HG03432 (cell line): ENCODE measurements around the gene SREBF2.
"Not testable (repeated sequence)": the region's sequence is repeated elsewhere in the genome, so short reads cannot be mapped to it uniquely, and the experiment has no call there.

Experiments
- ATAC-seq: cut with Tn5 transposase; IDR thresholded peaks from one replicate; pipeline ENCODE4 v1.9.1; 2021; ENCODE audit warnings: mild to moderate bottlenecking, moderate library complexity; ENCODE audit not compliant: unreplicated experiment

Gene SREBF2

DNA sequence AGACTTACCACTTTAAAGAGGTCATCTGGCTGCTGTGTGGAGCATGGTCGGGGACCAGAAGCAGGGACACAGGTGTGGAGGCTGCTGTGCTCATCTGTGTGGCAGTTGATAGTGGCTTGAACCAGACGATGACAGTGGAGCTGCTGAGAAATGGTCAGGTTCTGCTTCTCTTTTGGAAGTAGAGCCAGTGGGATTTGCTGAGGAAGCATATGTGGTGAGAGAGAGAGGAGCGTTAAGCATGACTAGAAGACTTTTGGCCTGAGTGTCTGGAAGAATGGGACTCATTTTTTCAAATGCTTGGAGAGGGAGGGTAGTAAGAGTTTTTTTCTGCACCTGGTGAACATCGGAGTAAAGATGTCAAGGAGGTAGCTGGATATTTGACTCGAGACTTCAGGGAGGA is 12.5 kb upstream of the SREBF2 start:
- ATAC-seq = no peak

DNA sequence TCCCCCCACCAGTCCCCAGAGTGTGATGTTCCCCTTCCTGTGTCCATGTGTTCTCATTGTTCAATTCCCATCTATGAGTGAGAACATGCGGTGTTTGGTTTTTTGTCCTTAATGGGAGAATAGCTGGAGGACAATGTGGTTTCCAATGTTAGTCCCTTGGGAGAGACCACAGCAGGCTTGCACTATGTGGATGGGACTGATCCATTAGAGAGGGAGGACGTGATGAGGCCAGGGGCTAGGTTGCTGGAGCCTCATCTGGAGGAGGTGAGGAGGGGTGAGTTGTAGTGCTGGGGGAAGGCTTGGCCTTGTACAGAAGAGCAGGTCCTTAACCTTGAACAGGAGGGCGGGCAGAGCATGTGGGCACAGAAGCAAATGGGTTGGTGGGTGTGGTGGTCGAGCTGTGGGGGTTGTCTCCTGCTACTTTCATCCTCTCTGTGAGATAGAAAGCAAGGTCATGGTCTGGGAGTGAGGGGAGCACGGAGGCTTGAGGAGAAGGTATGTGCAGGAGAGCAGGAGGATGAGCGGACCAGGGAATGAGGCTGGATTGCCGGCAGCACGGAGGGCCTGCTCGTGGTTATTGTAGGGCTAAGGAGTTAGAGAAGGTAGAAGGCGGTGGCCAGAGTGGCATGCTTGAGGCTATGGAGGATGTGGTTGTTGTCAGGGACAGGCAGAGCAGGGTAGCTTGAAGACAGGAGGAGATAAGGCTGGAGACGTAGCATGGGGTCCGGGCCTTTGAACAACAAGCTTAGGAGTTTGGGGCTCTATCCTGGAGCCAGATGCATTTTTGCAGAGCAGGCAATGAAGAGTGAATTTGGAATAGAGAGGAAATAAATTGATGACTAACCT is 11.2 kb upstream of the SREBF2 start:
- ATAC-seq = no peak

DNA sequence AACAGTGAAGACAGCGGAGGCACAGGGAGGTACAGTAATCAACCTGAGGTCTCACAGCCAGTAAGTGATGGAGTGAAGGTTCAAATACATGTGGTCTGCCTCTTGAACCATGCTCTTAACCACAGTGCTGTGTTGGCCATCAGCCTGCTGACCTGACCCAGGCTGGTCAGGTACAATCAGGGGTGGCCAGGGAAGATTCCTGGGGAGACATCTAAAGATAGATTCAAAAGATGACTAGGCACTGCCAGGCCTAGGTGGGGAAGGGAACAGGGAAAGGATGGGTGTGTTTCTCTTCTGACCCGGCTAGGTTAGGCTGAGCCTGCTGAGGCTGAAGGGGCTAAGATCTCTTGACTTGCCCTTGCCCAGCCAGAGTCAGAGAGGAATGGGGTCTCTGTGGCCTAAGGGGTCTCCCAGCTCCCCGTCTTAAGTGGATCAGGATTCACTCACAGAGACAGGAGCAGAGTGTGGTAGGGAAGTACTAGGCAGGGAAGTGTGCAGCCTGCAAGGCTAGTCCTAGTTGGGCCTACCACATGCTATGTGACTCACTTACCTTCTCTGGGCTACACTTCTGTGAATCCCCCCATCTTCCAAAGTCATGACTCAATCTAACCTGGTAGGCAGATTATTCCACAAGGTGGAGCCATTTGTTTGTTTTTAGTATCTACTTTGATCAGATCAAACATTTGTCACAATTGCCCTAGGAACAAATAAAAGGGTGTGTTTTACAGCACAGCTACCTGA is 10.4 kb upstream of the SREBF2 start:
- ATAC-seq = no peak

DNA sequence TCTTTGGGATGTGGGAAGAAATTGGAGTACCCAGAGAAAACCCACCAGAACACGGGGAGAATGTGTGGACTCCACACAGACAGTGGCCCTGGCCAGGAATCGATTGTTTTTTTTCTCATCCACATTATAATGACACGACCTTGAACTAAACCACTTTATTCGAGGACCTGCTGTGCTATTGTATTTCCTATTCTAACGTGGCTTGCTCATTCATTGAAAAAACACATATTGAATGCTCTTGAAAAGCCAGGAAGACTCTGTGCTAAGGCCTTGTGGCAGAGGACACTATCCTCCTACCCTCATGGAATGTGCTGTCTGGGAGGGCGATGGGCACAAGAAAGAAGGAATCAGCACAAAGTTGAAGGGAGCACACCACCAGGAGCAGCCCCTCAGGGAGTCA is 9.1 kb upstream of the SREBF2 start:
- ATAC-seq = no peak

DNA sequence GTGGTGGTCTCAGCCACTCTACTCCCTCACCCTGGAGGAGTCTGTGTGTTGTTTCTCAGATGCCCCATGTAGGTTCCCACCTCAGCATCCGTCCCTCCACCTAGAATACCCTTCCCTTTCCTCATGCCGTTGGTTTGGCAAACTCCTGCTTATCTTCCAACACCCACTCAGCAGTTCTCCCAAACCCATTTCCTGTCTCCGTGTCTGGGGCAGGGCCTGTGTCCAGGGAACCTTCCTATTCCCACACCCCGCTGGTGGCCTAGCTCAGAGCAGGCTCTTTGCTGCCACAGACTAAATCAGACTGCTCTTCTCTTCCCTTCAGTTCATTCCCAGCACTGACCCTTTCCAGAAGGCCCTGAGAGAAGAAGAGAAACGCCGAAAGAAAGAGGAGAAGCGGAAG is 7.5 kb upstream of the SREBF2 start:
- ATAC-seq = no peak

DNA sequence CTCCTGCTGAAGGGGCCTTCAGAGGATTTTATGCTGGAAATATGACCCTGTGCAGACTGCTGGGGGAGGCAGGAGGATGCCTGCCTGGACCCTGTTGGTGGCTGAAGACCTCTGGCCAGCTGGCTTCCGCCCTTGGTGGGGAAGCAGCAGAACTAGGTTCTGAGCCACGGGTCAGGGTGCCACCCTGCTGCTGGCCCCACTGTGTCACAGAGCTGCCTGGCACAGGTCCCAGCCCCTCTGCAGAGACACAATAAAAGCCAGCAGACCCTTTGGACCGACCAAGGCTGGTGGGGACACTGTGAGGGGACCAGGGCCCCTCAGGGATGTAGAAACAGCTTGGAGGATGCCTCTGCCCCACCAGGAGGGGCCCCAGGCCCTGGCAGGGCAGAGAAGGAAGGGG is 6.9 kb upstream of the SREBF2 start:
- ATAC-seq = no peak

DNA sequence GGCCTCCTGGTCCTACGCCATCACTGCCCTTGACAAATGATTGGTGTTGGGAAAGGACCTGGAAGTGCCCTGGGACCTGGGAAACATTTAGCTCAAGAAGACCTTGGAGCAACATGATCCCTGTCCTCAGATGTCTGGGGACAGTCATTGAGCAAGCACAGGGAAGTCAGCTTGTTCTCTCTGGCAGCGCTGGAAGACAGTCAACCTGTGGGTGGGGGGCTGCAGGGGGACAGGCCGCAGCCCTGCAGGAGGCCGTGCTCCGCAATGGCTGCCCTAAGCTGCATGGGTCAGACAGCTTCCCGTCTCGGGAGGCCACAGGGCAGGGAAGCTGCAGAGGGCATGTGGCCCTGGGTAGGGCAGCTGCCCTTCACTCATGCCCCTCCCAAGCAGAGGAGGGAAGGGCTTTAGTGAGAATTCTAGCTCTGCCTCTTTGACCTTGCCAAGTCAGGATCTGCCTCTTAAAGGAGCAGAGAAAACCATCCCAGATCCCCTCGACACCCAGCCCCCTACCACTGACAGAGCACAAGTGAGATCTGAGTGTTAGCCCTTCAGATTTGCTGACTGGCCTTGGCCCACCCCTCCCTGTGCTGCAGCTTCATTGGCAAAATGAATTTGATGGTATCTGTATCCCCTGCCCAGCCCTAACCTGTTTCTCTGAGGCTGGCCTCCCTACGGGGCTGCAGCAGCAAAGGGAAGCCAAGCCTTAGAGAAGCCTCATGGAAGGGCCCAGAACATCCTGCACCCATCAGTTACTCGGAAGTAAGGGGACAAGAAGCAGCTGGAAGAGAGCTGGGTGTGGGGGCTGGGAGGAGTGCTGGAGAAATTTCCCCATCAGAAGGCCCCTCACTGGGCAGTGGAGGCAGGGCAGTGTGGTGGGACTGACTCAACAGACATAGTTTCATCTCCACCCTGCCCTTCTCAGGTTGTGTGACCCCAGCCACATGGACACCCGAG is 6.2 kb upstream of the SREBF2 start:
- ATAC-seq = no peak

DNA sequence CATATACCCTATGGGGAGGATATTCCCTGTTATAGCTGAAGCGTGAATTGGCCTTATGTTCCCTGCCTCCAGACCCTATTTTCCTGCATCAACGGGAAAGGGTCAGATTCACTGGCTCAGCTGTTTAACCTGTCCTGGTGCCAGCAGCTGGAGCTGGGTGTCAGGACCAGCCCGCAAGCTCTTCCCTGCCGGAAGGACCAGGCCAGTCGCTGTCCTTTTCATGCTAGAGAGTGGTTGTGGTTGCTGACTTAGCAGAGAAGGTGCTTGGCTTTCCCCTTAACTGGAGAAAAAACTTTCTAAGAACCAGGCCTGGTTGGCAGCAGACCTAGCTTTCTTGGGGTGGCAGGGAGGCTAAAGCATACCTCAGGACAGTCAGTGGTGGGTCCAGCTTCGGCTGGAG is 5.2 kb upstream of the SREBF2 start:
- ATAC-seq = no peak

DNA sequence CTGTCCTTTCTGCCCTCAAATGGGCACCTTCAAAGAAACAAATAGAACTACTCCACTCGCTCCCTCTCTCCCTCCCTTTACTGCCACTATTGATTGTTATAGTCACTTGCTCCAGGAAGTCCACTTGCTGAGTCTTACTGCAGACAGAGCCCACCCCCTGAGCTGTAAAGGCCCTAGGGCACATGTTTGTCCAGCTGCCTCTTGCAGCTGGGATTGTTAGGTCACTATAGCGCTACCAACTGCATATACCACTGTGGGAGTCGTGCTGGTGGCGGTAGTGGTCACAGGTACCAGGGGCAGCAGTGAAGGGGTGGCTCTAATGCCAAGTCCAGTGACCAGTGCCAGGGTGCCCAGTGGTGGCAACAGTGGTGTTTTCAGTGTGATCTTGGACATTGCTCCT is 4.4 kb upstream of the SREBF2 start:
- no peak for ATAC-seq

DNA sequence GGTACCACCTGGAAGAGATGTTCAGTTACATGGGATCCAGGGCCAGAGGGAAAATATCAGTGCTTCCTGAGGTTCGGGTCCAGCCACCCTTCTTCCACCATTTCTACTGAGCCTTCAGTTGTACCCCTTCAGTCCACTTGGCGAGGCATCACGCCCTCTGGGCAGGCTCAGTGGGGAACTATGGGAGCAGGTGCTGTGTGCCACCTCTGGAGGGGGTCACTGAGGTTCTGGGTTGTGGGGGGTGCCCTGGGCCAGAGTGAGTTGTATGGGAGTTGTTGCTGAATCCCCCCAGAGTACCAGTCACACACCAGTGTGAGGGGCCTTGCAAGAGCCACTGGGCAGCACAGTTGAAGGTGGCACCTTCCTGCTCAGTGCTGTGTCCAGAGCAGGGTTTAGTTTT is 2.7 kb upstream of the SREBF2 start:
- ATAC-seq = no peak

DNA sequence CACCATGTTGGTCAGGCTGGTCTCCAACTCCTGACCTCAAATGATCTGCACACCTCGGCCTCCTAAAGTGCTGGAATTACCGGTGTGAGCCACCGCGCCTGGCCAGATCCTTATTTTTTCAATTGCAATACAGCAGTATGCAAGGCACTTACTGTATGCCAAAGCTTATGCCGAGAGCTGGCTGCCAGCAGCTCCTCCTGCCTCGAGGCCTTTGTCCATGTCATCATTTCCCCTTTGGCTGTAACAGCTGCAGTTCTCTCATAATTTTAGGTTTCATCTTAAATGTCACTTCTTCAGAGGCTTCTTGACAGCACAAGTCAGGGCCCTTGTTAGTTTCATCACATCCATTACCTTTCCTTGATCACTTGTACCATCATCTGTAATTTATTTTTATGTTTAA is 1.5 kb upstream of the SREBF2 start:
- ATAC-seq = no peak

DNA sequence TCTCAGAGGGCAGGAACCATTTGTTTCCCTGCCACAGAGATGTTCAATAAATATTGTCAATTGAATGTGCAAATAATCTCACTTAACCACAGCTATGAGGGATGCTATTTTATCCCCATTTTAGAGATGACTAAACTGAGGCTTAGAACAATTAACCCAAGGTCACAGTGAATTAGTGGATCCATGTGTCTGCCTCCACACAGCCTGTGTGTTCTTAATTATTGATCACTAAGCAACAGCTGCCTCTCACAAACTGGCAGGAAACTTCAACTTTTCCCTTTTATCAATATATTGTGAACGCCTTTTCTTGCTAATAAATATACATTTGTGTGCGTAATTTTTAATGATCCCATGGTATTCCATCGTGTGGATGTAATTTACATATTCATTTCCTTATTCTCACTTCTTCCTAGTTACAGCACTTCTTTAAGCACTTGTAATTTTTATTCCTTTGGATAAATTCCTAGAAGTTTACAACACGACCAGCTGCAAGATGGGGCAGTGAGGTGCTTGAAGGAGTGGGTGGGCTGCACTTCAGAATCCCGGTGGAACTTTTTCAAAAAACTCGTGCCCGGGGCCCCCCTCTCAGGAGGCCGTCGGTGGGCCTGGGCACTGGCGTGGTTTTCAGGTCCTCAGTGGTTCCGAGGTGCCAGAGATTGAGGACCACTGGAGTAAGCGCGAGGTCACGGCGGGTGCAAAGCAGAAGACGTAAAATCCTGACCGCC is 915 bp upstream of the SREBF2 start:
- no peak for ATAC-seq

DNA sequence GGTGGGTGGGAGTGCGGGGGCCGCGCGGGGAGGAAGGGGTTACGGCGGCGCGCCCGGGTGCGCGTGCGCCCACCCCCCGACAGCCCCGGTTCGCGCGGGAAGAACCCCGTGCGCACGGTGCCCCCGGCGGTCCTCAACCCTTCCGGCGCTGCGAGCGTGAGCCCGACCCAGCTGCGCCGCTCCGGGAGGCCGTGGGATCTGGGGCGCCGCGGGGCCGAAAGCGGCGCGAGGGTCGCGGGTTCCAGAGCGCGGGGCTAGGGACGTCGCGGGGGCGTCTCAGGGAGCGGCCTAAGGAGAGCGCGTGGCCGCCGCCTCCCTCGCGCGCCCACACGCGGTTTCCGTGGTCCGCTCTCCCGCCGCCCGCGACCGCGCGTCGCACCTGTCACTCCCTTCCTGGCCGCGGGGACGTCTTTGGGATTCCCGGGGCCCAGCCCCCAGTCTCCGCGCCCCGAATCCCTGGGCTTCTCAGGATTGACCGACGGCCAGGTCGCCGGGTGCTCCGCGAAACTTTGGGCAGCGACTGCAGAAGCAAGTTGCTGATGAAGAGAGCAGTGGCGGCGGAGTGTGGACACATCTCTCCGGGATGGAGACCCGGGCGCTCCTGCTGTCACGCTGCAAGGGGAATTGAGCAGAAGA is 582 bp downstream of the SREBF2 start:
- peak; percentile 24 for ATAC-seq

DNA sequence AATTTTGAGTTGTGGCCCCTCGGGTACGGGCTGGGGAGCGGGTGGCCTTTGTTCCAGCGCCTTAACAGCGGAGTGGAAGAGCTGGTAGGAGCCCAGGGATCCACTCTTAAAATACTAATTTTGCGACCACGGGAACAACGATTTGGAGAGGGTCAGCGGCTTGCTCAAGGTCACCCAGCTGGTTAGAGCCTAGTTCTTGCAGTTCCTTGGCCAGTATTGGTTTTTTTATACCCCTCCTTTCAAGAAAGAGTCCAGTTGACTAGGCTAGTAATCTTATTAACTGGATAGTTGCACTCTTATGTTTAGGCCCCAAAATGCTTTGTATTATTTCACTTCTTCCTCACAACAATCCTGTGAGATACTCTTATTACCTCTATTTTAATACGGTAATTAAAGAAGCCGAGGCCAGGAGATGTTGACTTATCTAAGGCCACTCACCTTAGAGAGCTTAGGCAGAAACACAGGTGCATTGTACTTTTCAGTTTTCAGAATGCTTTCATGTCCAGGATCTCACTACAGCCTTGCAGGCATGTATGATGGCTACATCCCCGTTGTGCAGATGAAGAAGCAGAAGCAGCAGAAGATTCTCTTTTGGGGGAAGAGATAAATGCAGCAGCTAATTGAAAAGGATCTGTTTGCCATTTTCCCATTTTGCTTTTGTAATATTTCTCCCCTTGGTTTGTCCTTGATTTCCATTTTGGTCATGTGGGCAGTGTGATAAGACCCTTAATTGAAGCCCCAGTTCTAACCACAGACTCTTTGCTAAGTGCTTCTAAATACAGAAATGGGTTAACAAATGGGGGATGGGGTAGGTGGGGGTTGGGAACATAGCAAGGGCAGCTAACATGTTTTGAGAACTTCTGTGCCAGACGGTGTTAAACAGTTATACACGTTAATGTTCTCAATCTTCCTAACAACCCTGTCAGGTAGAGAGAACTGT is 1.4 kb downstream of the SREBF2 start:
- ATAC-seq = no peak

DNA sequence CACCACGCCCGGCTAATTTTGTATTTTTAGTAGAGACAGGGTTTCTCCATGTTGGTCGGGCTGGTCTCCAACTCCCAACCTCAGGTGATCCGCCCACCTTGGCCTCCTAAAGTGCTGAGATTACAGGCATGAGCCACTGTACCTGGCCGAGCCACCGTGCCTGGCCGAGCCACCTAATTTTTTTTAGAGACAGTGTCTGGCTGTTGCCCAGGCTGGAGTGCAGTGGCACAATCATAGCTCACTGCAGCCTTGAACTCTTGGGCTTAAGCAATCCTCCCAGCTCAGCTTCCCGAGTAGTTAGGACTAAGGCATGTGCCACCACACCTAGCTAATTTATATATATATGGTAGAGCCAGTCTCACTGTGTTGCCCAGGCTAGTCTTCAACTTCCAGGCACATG is 2.6 kb downstream of the SREBF2 start:
- not testable (repeated sequence) for ATAC-seq

DNA sequence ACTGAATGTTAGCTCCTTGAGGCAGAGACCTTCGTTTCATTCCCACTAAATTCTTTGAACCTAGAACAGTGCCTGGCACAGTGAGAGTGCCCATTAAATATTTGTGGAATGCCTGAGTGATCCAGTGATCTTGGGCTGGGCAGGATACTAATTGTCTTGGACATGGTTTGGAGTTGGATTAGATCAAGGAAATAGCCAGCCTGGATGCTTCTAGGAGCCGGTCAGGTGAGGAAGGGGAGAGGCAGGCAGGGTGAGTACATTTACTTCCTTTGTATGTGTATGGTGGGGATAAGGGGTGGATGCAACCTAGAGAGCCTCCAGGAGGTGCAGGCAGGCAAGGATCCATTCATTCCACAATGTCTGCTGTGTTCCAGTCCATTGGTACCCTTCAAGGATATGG is 3.6 kb downstream of the SREBF2 start:
- no peak for ATAC-seq

DNA sequence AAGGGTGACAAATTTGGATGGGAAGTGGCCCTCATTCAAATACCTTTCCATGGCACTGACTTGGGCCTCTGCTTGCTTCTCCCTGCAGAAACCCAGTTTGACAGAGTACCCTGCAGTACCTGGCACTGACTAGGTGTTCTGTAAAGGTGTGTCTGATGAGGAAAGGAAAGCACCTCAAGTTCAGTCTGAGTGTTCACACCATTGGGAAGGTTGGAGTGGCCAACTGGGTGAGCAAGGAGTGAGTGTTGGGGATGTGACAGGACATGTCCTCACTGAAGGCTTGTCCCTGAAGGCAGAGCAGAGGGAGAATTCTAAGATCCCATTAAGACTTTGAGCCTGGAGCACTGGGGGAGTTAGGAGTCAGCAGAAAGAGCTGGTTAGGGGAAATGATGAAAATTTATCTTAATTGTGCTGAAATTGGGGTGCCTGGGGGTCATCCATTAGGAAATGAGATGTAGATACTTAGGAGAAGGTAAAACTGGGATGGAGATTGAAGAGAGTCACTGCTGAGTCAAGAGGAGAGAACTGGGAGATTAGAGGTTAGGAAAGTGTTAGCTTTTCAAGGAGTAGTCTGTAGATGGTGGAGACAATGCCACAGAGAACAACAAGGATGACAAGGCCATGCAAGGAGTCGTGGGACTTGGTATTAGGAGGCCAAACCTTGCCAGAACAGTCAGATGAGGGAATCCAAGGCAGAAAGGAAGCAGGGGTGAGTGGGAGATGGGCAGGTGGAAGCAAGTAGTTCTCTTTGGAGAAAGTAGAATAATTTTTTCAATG is 6.1 kb downstream of the SREBF2 start:
- no peak for ATAC-seq

DNA sequence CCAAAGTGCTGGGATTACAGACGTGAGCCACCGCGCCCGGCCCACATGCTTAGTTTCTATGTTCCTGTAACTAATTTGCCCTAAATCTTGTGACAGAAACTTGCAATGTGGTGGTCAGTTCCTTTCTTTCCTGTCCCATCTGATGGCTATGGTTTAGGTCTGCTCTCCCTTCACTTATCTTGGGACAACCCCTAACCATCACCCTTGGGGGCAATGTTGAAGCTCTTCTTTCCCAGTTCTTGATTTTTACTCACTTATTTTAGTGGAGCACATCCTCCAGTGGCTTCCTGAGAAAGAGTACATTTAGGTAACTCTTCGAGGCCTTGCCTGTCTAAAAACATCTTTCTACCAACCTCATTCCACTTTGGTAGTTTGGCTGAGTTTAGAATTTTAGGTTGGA is 7.3 kb downstream of the SREBF2 start:
- ATAC-seq = no peak
